ENCODE measurements around the gene MRAP.

Gene MRAP

GRCh38 chr21:32302560-32302959, 3.9 kb downstream of the MRAP start:
- peaks cover 0 to 27% of the 10 kb centered on the region in 2 experiments; a peak in 2 of 3 replicates for H3K36me3 ChIP-seq (ENCODE audit: control insufficient read depth in 2 of 2, insufficient read depth in 1 of 2, low read length in 2 of 2)
- H3K4me1 ChIP-seq (ENCODE audit: control insufficient read depth, insufficient read depth, low read length), result no peaks in the 10 kb centered on the region
- no peak overlapping the region for H3K4me3 ChIP-seq (ENCODE audit: low read depth, low read length)
- no peak overlapping the region for H3K27ac ChIP-seq (ENCODE audit: extremely low read depth, low read depth, low read length)
- ChIA-PET POLR2A (no interaction called here), CTCF (interaction anchor here (0.7 kb wide), 1 partner anchor 10 kb away, joined by 4 read pairs; no protein-coding TSS in a partner anchor)
- TF ChIP-seq ZNF785 (tag by site-specific recombination; IDR thresholded peaks at IDR 0.05), result no peak
- no peak for TF ChIP-seq ZSCAN5A (tag by site-specific recombination; IDR thresholded peaks at IDR 0.05)
- no peak for TF ChIP-seq ZNF398 (tag by site-specific recombination; IDR thresholded peaks at IDR 0.05)
- no peak for TF ChIP-seq ZNF704 (tag by site-specific recombination; IDR thresholded peaks at IDR 0.05)
- no peaks in the 10 kb centered on the region for H3K9me3 ChIP-seq (ENCODE audit: control insufficient read depth, insufficient read depth, low read depth, low read length)

GRCh38 chr21:32303385-32303784, 4.7 kb downstream of the MRAP start:
- TF ChIP-seq PRDM1 (tag by site-specific recombination; IDR thresholded peaks at IDR 0.05) (peak; percentile 67), ZNF366 (tag by site-specific recombination; conservative IDR thresholded peaks at IDR 0.05) (peak; percentile 59; the same call in 1 of the 2 replicates), SCRT1 (tag by site-specific recombination; IDR thresholded peaks at IDR 0.05; ENCODE audit: borderline replicate concordance) (no peak), ZNF341 (tag by site-specific recombination; IDR thresholded peaks at IDR 0.05; ENCODE audit: low read depth) (no peak), TCF7L2 (IDR thresholded peaks at IDR 0.05; ENCODE audit: borderline replicate concordance, low read depth, low read length) (no peak), ZNF416 (tag by site-specific recombination; IDR thresholded peaks at IDR 0.05) (no peak)

GRCh38 chr21:32304998-32305397, 6.3 kb downstream of the MRAP start:
- Histone ChIP-seq H3K27ac (ENCODE audit: extremely low read depth, low read depth, low read length) (no peak overlapping the region), H3K9me3 (ENCODE audit: control insufficient read depth, insufficient read depth, low read depth, low read length) (no peaks in the 10 kb centered on the region), H3K36me3 (ENCODE audit: control insufficient read depth in 2 of 2, insufficient read depth in 1 of 2, low read length in 2 of 2) (peaks cover 0 to 32% of the 10 kb centered on the region in 2 experiments; a peak in 2 of 3 replicates), H3K4me3 (ENCODE audit: low read depth, low read length) (no peak overlapping the region), H3K4me1 (ENCODE audit: control insufficient read depth, insufficient read depth, low read length) (no peaks in the 10 kb centered on the region)
- ChIA-PET CTCF (no interaction called here), POLR2A (no interaction called here)
- TF ChIP-seq CTCF (tag by site-specific recombination; IDR thresholded peaks at IDR 0.05) (no peak), ZNF121 (tag by site-specific recombination; IDR thresholded peaks at IDR 0.05) (peak; percentile 83)

More at GRCh38 chr21:32303385-32303784, 4.7 kb downstream of the MRAP start:
- Histone ChIP-seq H3K36me3 (ENCODE audit: control insufficient read depth in 2 of 2, insufficient read depth in 1 of 2, low read length in 2 of 2) (peaks cover 0 to 28% of the 10 kb centered on the region in 2 experiments; a peak in 2 of 3 replicates), H3K4me3 (ENCODE audit: low read depth, low read length) (no peak overlapping the region), H3K27ac (ENCODE audit: extremely low read depth, low read depth, low read length) (no peak overlapping the region), H3K9me3 (ENCODE audit: control insufficient read depth, insufficient read depth, low read depth, low read length) (no peaks in the 10 kb centered on the region), H3K4me1 (ENCODE audit: control insufficient read depth, insufficient read depth, low read length) (no peaks in the 10 kb centered on the region)
- CTCF ChIA-PET, result interaction anchor here (0.7 kb wide), 1 partner anchor 9 kb away, joined by 4 read pairs; no protein-coding TSS in a partner anchor
- POLR2A ChIA-PET, result no interaction called here

Data from HEK293 (cell line).